GM21367 (cell line): ENCODE data around the gene GYPC.
"Not testable (repeated sequence)": the region's sequence is repeated elsewhere in the genome, so short reads cannot be mapped to it uniquely, and the experiment has no call there.

Experiments
- ATAC-seq: cut with Tn5 transposase; IDR thresholded peaks from one replicate; pipeline ENCODE4 v1.9.1; 2021; ENCODE audit not compliant: unreplicated experiment

Gene GYPC

GRCh38 chr2:126655500-126656430 lies at the start of gene GYPC:
Gene GYPC (plus strand): TSS chr2:126656158. CDS start chr2:126656264, 106 bp downstream.
- ATAC-seq, result peak; percentile 33

GRCh38 chr2:126614524-126615227 lies 41.3 kb upstream of the GYPC start:
- ATAC-seq, result no peak

DNA sequence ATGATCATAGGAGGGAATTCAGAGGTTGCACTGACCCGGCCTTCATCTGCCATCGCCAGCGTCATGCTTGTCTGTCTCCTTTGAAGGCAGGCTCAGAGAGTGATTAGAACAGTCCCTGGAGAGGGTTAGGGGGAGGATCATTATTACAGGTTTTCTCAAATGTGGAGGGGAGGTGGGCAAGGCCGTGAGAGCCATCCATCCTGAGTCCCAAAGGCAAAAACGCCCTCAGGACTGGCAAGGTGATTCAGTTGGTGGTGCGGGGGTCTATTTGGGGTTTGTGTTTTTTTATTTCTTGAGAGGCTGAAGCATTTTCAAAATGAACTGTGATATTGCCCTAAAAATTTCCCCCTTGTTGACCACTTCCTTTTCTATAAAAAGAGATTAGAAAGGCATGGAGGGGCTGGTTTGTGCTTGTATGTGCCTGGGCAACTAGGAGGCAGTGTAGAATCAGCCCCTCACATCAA lies 39.3 kb upstream of the GYPC start:
- no peak for ATAC-seq

GRCh38 chr2:126620302-126620701 lies 35.7 kb upstream of the GYPC start:
- no peak for ATAC-seq

GRCh38 chr2:126623000-126623399 lies 33.0 kb upstream of the GYPC start:
- no peak for ATAC-seq

- no peak for ATAC-seq
Measured at GRCh38 chr2:126627643-126628042, 28.3 kb upstream of the GYPC start.

DNA sequence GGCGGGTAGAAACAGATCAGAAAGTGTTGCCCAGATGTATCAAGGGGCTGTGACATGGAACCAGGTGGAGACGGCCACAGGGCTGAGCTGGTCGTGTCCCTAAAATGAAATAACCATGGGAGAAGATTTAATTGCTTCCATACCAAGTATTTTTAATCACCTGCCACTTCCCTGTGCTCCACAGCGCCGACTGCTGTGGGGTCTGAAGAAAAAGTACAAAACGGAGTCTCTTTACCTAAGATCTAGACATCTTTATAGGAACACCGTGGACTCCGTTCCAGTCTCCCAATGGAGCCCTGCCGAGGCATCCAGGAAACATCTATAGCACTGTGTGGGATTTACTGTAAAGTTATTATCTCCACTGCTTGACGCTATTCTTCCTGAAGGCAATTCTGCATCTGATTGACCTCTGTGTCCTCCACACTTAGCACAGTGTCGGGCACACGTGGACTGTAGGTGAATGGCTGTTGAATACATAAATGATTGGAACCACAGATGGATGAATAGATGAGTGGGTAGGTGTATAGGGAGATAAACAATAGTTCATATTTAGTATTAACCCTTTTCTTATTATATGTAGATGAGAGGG lies 21.6 kb upstream of the GYPC start:
- no peak for ATAC-seq

DNA sequence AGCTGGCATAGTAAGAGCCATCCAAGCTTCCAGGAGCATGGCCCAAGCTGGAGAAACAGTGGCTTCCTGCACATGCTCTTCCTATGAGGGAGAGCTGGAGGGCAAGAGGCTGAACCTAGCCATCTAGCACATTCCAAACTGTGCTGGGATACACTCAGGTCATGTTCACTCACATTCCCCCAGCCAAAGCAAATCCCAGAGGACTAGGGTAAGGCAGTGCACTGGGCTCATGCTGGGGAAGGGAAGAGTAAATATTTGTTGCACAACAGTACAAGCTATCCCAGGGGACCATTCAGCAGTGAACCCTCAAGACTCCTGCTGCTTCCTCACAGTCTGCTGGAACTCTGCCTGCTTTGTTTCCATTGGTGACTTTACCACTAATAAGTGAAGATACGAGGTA lies 20.7 kb upstream of the GYPC start:
- ATAC-seq, result no peak

- ATAC-seq, result no peak
Measured at GRCh38 chr2:126635736-126636135, 20.2 kb upstream of the GYPC start.

DNA sequence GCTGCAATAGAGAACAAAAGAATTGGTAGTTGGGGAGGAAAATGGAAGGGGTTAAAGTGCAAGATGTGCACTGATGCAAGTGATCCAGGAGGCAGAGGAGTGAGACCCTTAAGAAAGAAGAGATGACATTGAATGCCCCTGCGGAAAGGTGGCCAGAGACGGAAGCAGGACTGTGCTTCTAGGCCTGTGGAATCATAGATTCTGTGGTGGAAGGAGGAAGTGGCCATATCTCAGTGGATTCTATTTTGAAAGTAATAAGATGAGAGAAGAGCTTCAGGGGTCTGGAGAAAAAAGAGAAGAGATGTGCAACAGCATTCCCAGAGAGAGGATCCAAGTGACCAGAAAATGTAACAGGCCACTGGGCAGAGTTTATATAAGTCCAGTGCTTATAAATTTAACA lies 18.6 kb upstream of the GYPC start:
- ATAC-seq, result no peak

GRCh38 chr2:126638746-126639145 lies 17.2 kb upstream of the GYPC start:
- ATAC-seq, result no peak

- ATAC-seq, result no peak
Measured at GRCh38 chr2:126639276-126639675, 16.7 kb upstream of the GYPC start.

GRCh38 chr2:126641294-126641693 lies 14.7 kb upstream of the GYPC start:
- peak; percentile 59 for ATAC-seq

DNA sequence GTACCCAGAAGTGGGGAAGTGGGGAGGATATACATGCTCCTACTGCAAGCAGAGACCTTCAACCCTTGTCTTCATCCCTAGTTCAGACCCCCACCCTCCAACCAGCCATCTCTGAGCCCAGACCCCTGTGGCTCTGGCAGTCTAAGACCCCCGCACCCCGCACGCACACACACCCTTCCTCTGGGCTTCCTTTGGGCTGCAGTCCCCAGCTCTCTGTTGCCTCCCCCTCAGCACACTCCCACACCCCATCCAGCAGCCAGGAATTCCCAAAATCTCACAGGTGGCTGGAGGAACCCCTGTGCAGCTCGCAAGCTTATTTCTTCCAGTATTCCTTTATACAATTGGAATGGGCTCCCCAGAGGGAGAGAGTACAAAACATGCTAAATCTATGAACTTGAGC lies 13.9 kb upstream of the GYPC start:
- ATAC-seq, result no peak

GRCh38 chr2:126643431-126643830 lies 12.5 kb upstream of the GYPC start:
- no peak for ATAC-seq

DNA sequence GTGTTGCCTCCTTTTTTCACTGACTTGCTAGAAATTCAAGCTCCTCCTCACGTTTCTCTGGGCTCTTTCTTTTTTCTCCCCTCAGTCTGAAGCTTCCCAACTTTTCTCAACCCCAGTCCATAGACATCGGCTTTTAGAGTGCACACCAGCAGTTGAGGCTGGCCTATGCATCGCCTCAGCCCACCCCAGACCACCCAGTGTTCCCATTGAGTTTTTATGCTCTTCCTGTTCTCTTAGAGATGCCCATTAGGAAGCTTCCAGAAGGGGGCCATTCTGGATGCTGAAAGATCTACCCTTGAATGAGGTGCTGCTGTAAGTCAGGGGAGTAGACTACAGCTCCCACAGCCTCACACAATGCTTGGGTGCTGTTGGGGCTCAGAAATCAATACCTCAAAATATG lies 12.0 kb upstream of the GYPC start:
- ATAC-seq, result no peak

DNA sequence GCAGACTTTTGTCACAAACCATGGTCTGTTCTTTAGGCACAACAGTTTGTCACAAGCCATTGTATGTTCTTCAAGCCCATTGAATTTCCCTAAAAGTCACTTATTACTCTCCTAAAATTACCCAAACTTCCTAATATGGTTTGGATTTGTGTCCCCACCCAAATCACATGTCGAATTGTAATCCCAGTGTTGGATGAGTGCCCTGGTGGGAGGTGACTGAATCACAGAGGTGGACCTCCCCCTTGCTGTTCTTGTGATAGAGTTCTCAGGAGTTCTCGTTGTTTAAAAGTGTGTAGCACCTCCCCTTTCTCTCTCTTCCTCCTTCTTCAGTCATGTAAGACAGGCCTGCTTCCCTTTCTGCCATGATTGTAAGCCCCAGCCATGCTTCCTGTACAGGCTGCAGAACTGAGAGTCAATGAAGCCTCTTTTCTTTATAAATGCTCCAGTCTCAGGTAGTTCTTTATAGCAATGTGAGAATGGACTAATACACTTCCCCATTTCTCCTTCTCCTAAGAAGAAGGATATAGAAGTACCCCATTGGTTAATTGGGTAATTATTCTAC lies 11.2 kb upstream of the GYPC start:
- ATAC-seq, result peak; percentile 91

GRCh38 chr2:126645211-126645618 lies 10.7 kb upstream of the GYPC start:
- peak; percentile 29 for ATAC-seq

DNA sequence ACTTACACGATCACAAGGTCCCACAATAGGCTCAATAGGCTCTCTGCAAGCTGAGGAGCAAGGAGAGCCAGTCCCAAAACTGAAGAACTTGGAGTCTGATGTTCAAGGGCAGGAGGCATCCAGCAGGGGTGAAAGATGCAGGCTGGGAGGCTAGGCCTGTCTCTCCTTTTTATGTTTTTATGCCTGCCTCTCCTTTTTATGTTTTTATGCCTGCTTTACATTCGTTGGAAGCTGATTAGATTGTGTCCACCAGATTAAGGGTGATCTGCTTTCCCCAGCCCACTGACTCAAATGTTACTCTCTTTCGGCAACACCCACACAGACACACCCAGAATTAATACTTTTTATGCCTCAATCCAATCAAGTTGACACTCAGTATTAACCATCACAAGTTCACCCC lies 9.9 kb upstream of the GYPC start:
- ATAC-seq, result no peak

DNA sequence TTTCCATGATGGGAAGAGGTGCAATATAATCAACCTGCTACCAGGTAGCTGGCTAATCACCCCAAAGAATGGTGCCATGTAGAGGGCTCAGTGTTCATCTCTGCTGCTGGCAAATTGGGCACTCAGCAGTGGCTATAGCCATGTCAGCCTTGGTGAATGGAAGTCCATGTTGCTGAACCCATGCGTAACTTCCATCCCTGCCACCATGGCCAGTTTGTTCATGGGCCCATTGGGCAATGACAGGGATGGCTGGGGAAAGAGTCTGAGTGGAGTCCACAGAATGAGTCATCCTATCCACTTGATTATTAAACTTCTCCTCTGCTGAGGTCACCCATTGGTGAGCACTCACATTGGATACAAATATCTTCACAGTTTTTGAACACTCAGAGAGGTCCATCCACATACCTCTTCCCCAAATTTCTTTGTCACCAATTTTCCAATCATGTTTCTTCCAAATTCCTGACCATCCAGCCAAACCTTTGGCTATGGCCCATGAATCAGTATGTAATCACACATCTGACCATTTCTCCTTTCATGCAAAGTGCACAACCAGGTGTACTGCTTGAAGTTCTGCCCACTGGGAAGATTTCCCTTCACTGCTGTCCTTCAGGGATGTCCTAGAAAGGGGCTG lies 8.1 kb upstream of the GYPC start:
- ATAC-seq, result not testable (repeated sequence)

DNA sequence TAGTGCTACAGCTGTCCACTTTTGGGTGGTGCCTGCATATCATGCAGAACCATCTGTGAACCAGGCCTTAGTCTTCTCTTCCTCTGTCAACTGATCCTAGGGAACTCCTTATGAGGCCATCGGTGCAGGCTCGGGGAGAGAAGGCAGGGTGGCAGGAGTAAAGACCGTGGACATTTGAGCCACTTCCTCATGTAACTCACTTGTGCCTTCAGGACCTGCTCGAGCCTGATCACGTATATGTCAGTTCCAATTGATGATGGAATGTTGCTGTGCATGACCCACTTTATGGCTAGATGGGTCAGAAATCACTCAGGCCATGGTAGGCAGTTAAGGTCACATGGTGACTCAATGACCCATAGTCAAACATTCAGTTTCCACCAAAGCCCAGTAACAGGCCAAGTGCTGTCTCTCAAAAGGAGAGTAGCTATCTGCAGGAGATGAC lies 7.6 kb upstream of the GYPC start:
- ATAC-seq, result not testable (repeated sequence)
